HepG2 (cell line): ENCODE measurements around the gene ZBTB46. TPM values are rescaled to one million over a fixed set of nuclear protein-coding genes. Genes with fewer than 3 reads are reported as not detected.
A peak's percentile ranks its signal among the peaks of the same experiment; 100 is the strongest.
"Not testable (repeated sequence)": the region's sequence is repeated elsewhere in the genome, so short reads cannot be mapped to it uniquely, and the experiment has no call there.

ENCODE experiments used
- ATAC-seq: fragments of 200-7000 bp; cut with Tn5 transposase; 3 replicates; pipeline ENCODE4 v1.9.1; 2020; ENCODE audit warnings: mild to moderate bottlenecking, moderate library complexity
- BruUV-seq: library from RNA; stranded (reverse); fragments of 400-500 nt; replicated peaks from 2 replicates; lab custom pipeline; 2021; lab: Mats Ljungman, UMichigan
- CTCF ChIA-PET: fragments of 300-600 bp; formaldehyde crosslinking; extraction: SDS; loops from one replicate; lab custom pipeline; 2021; ENCODE audit warnings: low total read pairs, inconsistent platforms, low intra/inter-chr PET ratio; lab: Yijun Ruan, JAX
- POLR2A ChIA-PET: fragments of 350-600 bp; sonication (Branson Sonifier 250); formaldehyde crosslinking; loops from one replicate; lab custom pipeline; 2020; ENCODE audit warnings: antibody characterized with exemption, inconsistent platforms; lab: Yijun Ruan, JAX
- DNase-seq: peaks from one replicate; pipeline ENCODE4 v3.0.0-alpha.2; 2015; ENCODE audit warnings: low spot score
- FAIRE-seq: peaks from 3 replicates; lab custom pipeline; 2011; peaks lifted over from hg19 to GRCh38; lab: Jason Lieb, UNC
- H2AFZ ChIP-seq: one replicate; pipeline ENCODE4 v1.6.1; 2011; ENCODE audit warnings: low read length, inconsistent platforms
- H3K27ac ChIP-seq: fragments of 300-600 bp; 3 replicates; pipeline ENCODE4 v1.8.0; 2011; ENCODE audit warnings: mixed run types, mild to moderate bottlenecking, mixed read lengths, low read length, inconsistent platforms; ENCODE audit not compliant: insufficient read depth; ENCODE audit errors: extremely low read length
- H3K27me3 ChIP-seq, 2 experiments: fragments of 200-600 bp in 1 of 2; 2 replicates in 1 of 2; 3 replicates in 1 of 2; pipeline versions ENCODE4 v1.6.0 to v1.8.0; 2011; ENCODE audit warnings: low read length in 2 of 2, mild to moderate bottlenecking in 2 of 2, moderate library complexity in 2 of 2, inconsistent platforms in 1 of 2; ENCODE audit not compliant: insufficient read depth in 2 of 2, control insufficient read depth in 1 of 2
- H3K36me3 ChIP-seq, 2 experiments: fragments of 200-600 bp in 1 of 2; replicated peaks in 1 of 2; 2 replicates in 1 of 2; 3 replicates in 1 of 2; pipeline versions ENCODE4 v1.5.1 to v1.8.0; 2011; ENCODE audit warnings: low read length in 2 of 2, inconsistent platforms in 1 of 2; ENCODE audit not compliant: insufficient read depth in 2 of 2, control insufficient read depth in 1 of 2
- H3K4me1 ChIP-seq: 2 replicates; pipeline ENCODE4 v1.5.1; 2012; ENCODE audit warnings: low read length, inconsistent platforms; ENCODE audit not compliant: insufficient read depth
- H3K4me2 ChIP-seq: 2 replicates; pipeline ENCODE4 v1.6.0; 2011; ENCODE audit warnings: low read depth, low read length, inconsistent platforms
- H3K4me3 ChIP-seq, 3 experiments: fragments of 200-600 bp in 1 of 3; sonication (generic), shearing (Covaris generic) in 1 of 3; replicated peaks in 1 of 3; 2 replicates each; pipeline ENCODE4 v1.5.1; 2011 to 2016; ENCODE audit warnings: low read length in 3 of 3, inconsistent platforms in 2 of 3, low read depth in 2 of 3, mild to moderate bottlenecking in 2 of 3, control low read depth in 1 of 3, mixed read lengths in 1 of 3; ENCODE audit not compliant: insufficient read depth in 1 of 3
- H3K79me2 ChIP-seq: one replicate; pipeline ENCODE4 v1.6.1; 2011; ENCODE audit warnings: low read length, inconsistent platforms; ENCODE audit not compliant: insufficient read depth
- H3K9ac ChIP-seq: 2 replicates; pipeline ENCODE4 v1.6.0; 2011; ENCODE audit warnings: mild to moderate bottlenecking, low read depth, low read length, inconsistent platforms; ENCODE audit not compliant: insufficient read depth
- H3K9me3 ChIP-seq: 2 replicates; pipeline ENCODE4 v1.5.1; 2012; ENCODE audit warnings: mild to moderate bottlenecking, low read length
- H4K20me1 ChIP-seq: 2 replicates; pipeline ENCODE4 v1.6.0; 2011; ENCODE audit warnings: inconsistent platforms, mild to moderate bottlenecking, low read length, moderate library complexity; ENCODE audit not compliant: insufficient read depth
- ZNF263 ChIP-seq: sonication (generic); formaldehyde crosslinking; IDR thresholded peaks from 2 replicates; pipeline ENCODE4 v1.4.0; 2020; ENCODE audit warnings: missing genetic modification reagents
- WGBS: methylation state at CpG from one replicate; pipeline ENCODE4 v1.1.6; 2017; ENCODE audit warnings: low lambda C conversion rate; 5-methylcytosine and 5-hydroxymethylcytosine counted together
- in situ Hi-C: cut with HindIII; loops from 2 replicates; pipeline ENCODE4 v1.10.0; 2017; ENCODE audit warnings: low pct_unique_long_range_greater_than_20kb; ENCODE audit not compliant: extremely low pct_ligation_motif_present
- intact Hi-C: fragments of 100-400 bp; cut with micrococcal nuclease; formaldehyde crosslinking; loops from one replicate; pipeline ENCODE4 v1.10.0; 2022; ENCODE audit not compliant: unreplicated experiment
- polyA plus RNA-seq, 8 experiments: library from polyadenylated mRNA; depleted of rRNA in 3 of 8; stranded (reverse) in 7 of 8; unstranded in 1 of 8; fragments of >200 nt; fragmentation: Illumina TruSeq in 4 of 8; extraction: Trizol in 4 of 8; gene quantifications; 2 replicates each; pipeline versions ENCODE4 v1.2.1 to v1.2.3, GENCODE V29; 2011 to 2016; ENCODE audit warnings: low read depth in 4 of 8, missing spikeins in 1 of 8, mixed read lengths in 1 of 8; ENCODE audit not compliant: insufficient read depth in 1 of 8
- total RNA-seq, 5 experiments: library from RNA; depleted of rRNA; stranded (reverse); fragments of >200 nt; fragmentation: Illumina TruSeq; extraction: Trizol; gene quantifications; 2 replicates each; pipeline ENCODE4 v1.2.3, GENCODE V29; 2016; ENCODE audit warnings: low read depth in 1 of 5

Gene ZBTB46
- total and polyA plus RNA-seq, 2 of the 13 experiments (the other 11 are each of a cell fraction or from before 2014, with no cell fraction given) = 1.6 to 13.5 TPM

- H3K4me2 ChIP-seq, H3K4me3 ChIP-seq, DNase-seq, H3K9ac ChIP-seq, H3K27me3 ChIP-seq, H3K9me3 ChIP-seq, H2AFZ ChIP-seq, BruUV-seq, H3K27ac ChIP-seq, intact Hi-C loops, CTCF ChIA-PET, FAIRE-seq, in situ Hi-C loops, H4K20me1 ChIP-seq, ATAC-seq: not testable (repeated sequence)
- POLR2A ChIA-PET = interaction anchor here (1.4 to 5.7 kb wide), 2 partner anchors 7 to 11 kb away, joined by 4 to 90 read pairs; partner anchors contain the start of genes LIME1 and SLC2A4RG
- WGBS = 97% methylated on average over 18 of the region's 18 CpGs
- Histone ChIP-seq H3K4me1 (peaks cover 52% of the 10 kb centered on the region), H3K79me2 (peaks cover 43% of the 10 kb centered on the region), H3K36me3 (peaks cover 23 to 49% of the 10 kb centered on the region in 2 experiments)
These were observed 100.8 kb downstream of the ZBTB46 start for GRCh38 chr20:63730189-63730733.

GRCh38 chr20:63722967-63723622 lies 108.0 kb downstream of the ZBTB46 start:
- 0 out of 2 replicates have a peak, but pooled peaks have one; percentile 8 for TF ChIP-seq ZNF263
- H3K4me2 ChIP-seq, ATAC-seq, H2AFZ ChIP-seq, in situ Hi-C loops, H3K27ac ChIP-seq, BruUV-seq, H3K9ac ChIP-seq, H3K27me3 ChIP-seq, intact Hi-C loops, H3K4me3 ChIP-seq, CTCF ChIA-PET, DNase-seq, H4K20me1 ChIP-seq, FAIRE-seq: not testable (repeated sequence)
- POLR2A ChIA-PET = interaction anchor here (1.2 to 8.7 kb wide), 3 partner anchors 15 to 16 kb away, joined by 4 to 55 read pairs (median 4); partner anchors contain the start of genes ARFRP1, SLC2A4RG and ZGPAT
- Histone ChIP-seq H3K79me2 (peaks cover 44% of the 10 kb centered on the region), H3K4me1 (peaks cover 35% of the 10 kb centered on the region), H3K9me3 (peaks cover 14% of the 10 kb centered on the region), H3K36me3 (peaks cover 18 to 36% of the 10 kb centered on the region in 2 experiments)
- 95% methylated on average over 2 of the region's 2 CpGs for WGBS
